Measurements from ENCODE around the gene B3GLCT. TPM values are rescaled to one million over a fixed set of nuclear protein-coding genes. Genes with fewer than 3 reads are reported as not detected.

The B3GLCT gene
- total and polyA plus RNA-seq, 2 donors (not counting 3 experiments of a cell fraction or from before 2014, with no cell fraction given): 5.2 to 14.6 TPM

GRCh38 chr13:31261241-31261640 is 61.5 kb downstream of the B3GLCT start:
- FAIRE-seq (peak; percentile 31), DNase-seq (ENCODE audit: low read depth, low spot score) (no peak)
- no peaks in the 10 kb centered on the region for H3K36me3 ChIP-seq (ENCODE audit: control insufficient read depth in 2 of 2, extremely low read depth in 1 of 2, insufficient read depth in 2 of 2, low read length in 2 of 2)
- TF ChIP-seq EZH2 (IDR thresholded peaks at IDR 0.05; ENCODE audit: borderline replicate concordance, low read depth, low read length, severe bottlenecking): no peak
- no peak for TF ChIP-seq CTCF (IDR thresholded peaks at IDR 0.05; ENCODE audit: extremely low read depth in 1 of 2, insufficient read depth in 1 of 2, low read depth in 1 of 2, low read length in 2 of 2)
- no peak for TF ChIP-seq MYC (IDR thresholded peaks at IDR 0.05; ENCODE audit: low read depth, low read length)
- TF ChIP-seq JUN (IDR thresholded peaks at IDR 0.05; ENCODE audit: borderline replicate concordance, insufficient read depth, insufficient read length, low read depth): no peak
- TF ChIP-seq POLR2AphosphoS5 (IDR thresholded peaks at IDR 0.05; ENCODE audit: insufficient read depth, low read depth, low read length): no peak
- TF ChIP-seq FOS (IDR thresholded peaks at IDR 0.05; ENCODE audit: borderline replicate concordance, insufficient read depth, low read length): no peak
- TF ChIP-seq POLR2A (IDR thresholded peaks at IDR 0.05; ENCODE audit: low read depth, low read length): no peak
- no peak for TF ChIP-seq MAX (IDR thresholded peaks at IDR 0.05; ENCODE audit: insufficient read depth, insufficient read length)
- no peak for TF ChIP-seq GATA2 (IDR thresholded peaks at IDR 0.05; ENCODE audit: insufficient read depth, insufficient read length, low read depth, low read length)
- BruUV-seq (replicated peaks): no TSS peak
- dilution Hi-C loops (cut with MboI; ENCODE audit: extremely low pct_ligation_motif_present, low sequenced_read_pairs): no loop called here
- H3K4me3 ChIP-seq (replicated peaks in 1 of 3; ENCODE audit: insufficient read depth in 1 of 3, low read depth in 1 of 3, low read length in 3 of 3): no peak overlapping the region
- no peaks in the 10 kb centered on the region for H3K79me2 ChIP-seq (ENCODE audit: control insufficient read depth, insufficient read depth, low read length)
- H3K27me3 ChIP-seq (ENCODE audit: control insufficient read depth in 2 of 2, insufficient read depth in 2 of 2, low read length in 2 of 2): no peaks in the 10 kb centered on the region
- H3K9me3 ChIP-seq (replicated peaks; ENCODE audit: control insufficient read depth, insufficient read depth, low read length): no peaks in the 10 kb centered on the region
- intact Hi-C loops (cut with micrococcal nuclease): no loop called here
- no peaks in the 10 kb centered on the region for H3K4me1 ChIP-seq (ENCODE audit: control insufficient read depth, extremely low read depth, insufficient read depth, low read length)
- no peak overlapping the region for H3K4me2 ChIP-seq (ENCODE audit: insufficient read depth, low read length)
- POLR2A ChIA-PET: no interaction called here
- H3K27ac ChIP-seq (ENCODE audit: insufficient read depth, low read depth, low read length): no peak overlapping the region
- H2AFZ ChIP-seq (ENCODE audit: low read depth, low read length): no peak overlapping the region
- no peak overlapping the region for H3K9ac ChIP-seq (replicated peaks; ENCODE audit: extremely low read depth, insufficient read depth, low read length)
- H3K9me1 ChIP-seq (replicated peaks; ENCODE audit: control insufficient read depth, extremely low read depth, insufficient read depth, low read length): no peaks in the 10 kb centered on the region
- CTCF ChIA-PET: interaction anchor here (1.8 kb wide), 1 partner anchor 163 kb away, joined by 4 read pairs; no protein-coding TSS in a partner anchor
- H4K20me1 ChIP-seq (replicated peaks; ENCODE audit: control insufficient read depth, extremely low read depth, insufficient read depth, low read length): no peaks in the 10 kb centered on the region

All from endothelial cell of umbilical vein (primary cell).